Fibroblast of villous mesenchyme (primary cell): ENCODE results near the gene ALAS1. TPM values are rescaled to one million over a fixed set of nuclear protein-coding genes. Genes with fewer than 3 reads are reported as not detected.

Source experiments
- DNase-seq: peaks from one replicate; pipeline ENCODE4 v3.0.0-alpha.2; 2010; ENCODE audit warnings: low read depth
- H3K4me3 ChIP-seq: 2 replicates; pipeline ENCODE4 v1.5.1; 2011; ENCODE audit warnings: low read depth, mild to moderate bottlenecking, low read length
- total RNA-seq: library from RNA; depleted of rRNA; stranded (reverse); fragments of >200 nt; gene quantifications from 2 replicates; pipeline ENCODE4 v1.2.3, GENCODE V29; 2012
- TF ChIP-seq, protein P1 (sequence below): IDR thresholded peaks from 2 replicates; pipeline ENCODE4 v1.5.1; 2012; ENCODE audit warnings: low read depth, mild to moderate bottlenecking, low read length; ENCODE audit not compliant: insufficient read depth

ALAS1 gene
- total RNA-seq, 1 donor = 52.2 TPM

GRCh38 chr3:52205727-52206372, 7.9 kb downstream of the ALAS1 start:
- DNase-seq = no peak
- no peak overlapping the region for H3K4me3 ChIP-seq
- TF ChIP-seq, protein P1, sequence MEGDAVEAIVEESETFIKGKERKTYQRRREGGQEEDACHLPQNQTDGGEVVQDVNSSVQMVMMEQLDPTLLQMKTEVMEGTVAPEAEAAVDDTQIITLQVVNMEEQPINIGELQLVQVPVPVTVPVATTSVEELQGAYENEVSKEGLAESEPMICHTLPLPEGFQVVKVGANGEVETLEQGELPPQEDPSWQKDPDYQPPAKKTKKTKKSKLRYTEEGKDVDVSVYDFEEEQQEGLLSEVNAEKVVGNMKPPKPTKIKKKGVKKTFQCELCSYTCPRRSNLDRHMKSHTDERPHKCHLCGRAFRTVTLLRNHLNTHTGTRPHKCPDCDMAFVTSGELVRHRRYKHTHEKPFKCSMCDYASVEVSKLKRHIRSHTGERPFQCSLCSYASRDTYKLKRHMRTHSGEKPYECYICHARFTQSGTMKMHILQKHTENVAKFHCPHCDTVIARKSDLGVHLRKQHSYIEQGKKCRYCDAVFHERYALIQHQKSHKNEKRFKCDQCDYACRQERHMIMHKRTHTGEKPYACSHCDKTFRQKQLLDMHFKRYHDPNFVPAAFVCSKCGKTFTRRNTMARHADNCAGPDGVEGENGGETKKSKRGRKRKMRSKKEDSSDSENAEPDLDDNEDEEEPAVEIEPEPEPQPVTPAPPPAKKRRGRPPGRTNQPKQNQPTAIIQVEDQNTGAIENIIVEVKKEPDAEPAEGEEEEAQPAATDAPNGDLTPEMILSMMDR = no peak

DNA sequence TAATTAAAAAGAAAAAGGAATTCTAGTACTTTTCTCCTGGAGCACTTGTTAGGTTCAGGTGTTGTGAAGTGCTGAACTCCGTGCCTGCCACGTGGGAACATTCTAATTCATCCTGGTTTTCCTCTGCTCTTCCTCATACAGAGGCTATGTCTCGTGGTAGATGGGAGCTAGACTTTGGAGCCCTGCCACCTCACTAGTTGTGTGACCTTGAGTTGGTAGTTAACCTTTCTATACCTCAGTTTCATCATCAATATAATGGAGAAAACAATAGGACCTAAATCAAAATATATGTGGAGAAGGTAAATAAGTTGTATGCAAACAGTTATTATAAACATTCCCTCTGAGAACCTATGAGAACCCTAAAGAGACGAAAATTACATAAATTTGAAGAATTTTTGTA, 10.6 kb downstream of the ALAS1 start:
- H3K4me3 ChIP-seq = no peak overlapping the region
- TF ChIP-seq, protein P1 = no peak
- no peak for DNase-seq

DNA sequence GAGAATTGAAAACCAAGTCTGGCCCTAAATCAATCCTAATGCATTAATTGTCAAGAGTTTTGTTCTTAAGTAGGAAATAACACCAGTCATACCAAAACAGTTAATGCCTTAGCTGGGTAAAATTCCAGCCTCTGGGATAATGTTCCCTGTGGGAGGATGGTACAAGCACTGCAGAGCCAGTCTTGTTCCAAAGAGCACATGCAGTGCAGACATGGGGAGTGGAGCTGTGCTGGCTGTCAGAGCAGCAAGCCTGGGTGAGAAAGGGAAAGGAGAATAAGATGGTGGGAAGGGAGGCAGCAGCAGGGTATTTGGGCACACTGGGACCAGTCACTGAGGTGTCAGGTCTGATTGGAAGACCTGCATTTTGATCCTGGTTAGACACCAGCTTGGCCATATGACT, 12.1 kb downstream of the ALAS1 start:
- TF ChIP-seq, protein P1 = no peak
- H3K4me3 ChIP-seq = no peak overlapping the region
- no peak for DNase-seq

- TF ChIP-seq, protein P1 = no peak
- no peak overlapping the region for H3K4me3 ChIP-seq
- DNase-seq = peak; percentile 91
These were observed 12.6 kb downstream of the ALAS1 start for GRCh38 chr3:52210550-52211046.

- TF ChIP-seq, protein P1 = no peak
- DNase-seq = no peak
- H3K4me3 ChIP-seq = no peak overlapping the region
These were observed 13.4 kb downstream of the ALAS1 start for GRCh38 chr3:52211268-52211891.

GRCh38 chr3:52213005-52213404, 15.0 kb downstream of the ALAS1 start:
- no peak overlapping the region for H3K4me3 ChIP-seq
- TF ChIP-seq, protein P1 = no peak
- DNase-seq = no peak
